Fibroblast of lung (primary cell): ENCODE data around the gene HLF. TPM values are rescaled to one million over a fixed set of nuclear protein-coding genes. Genes with fewer than 3 reads are reported as not detected.

Experiments
- DNase-seq, 2 donors: peaks; one replicate each; pipeline versions ENCODE4 v3.0.0 to v3.0.0-alpha.2; 2010; ENCODE audit warnings: low read depth in 2 of 2
- H2AFZ ChIP-seq: 2 replicates; pipeline ENCODE4 v1.5.1; 2012; ENCODE audit warnings: low read length, control low read depth, inconsistent platforms
- H3K27ac ChIP-seq: 2 replicates; pipeline ENCODE4 v1.5.1; 2011; ENCODE audit warnings: low read length, control low read depth; ENCODE audit not compliant: insufficient read depth
- H3K27me3 ChIP-seq: 2 replicates; pipeline ENCODE4 v1.5.1; 2011; ENCODE audit warnings: mild to moderate bottlenecking, low read length; ENCODE audit not compliant: control insufficient read depth, insufficient read depth
- H3K36me3 ChIP-seq: 2 replicates; pipeline ENCODE4 v1.5.1; 2011; ENCODE audit warnings: low read length; ENCODE audit not compliant: control insufficient read depth, insufficient read depth
- H3K4me1 ChIP-seq: 2 replicates; pipeline ENCODE4 v1.5.1; 2011; ENCODE audit warnings: low read length; ENCODE audit not compliant: control insufficient read depth, insufficient read depth; ENCODE audit errors: extremely low read depth
- H3K4me2 ChIP-seq: 2 replicates; pipeline ENCODE4 v1.5.1; 2011; ENCODE audit warnings: low read length, control low read depth; ENCODE audit not compliant: insufficient read depth; ENCODE audit errors: extremely low read depth
- H3K4me3 ChIP-seq, 4 experiments: fragments of 200-600 bp in 1 of 4; sonication (generic) in 1 of 4; replicated peaks in 1 of 4; 2 replicates each; pipeline ENCODE4 v1.5.1; 2011 to 2016; ENCODE audit warnings: low read length in 4 of 4, low read depth in 3 of 4, mild to moderate bottlenecking in 3 of 4, control low read depth in 2 of 4, inconsistent platforms in 1 of 4, mixed read lengths in 1 of 4; ENCODE audit not compliant: insufficient read depth in 1 of 4; ENCODE audit errors: control extremely low read depth in 1 of 4
- H3K79me2 ChIP-seq: 2 replicates; pipeline ENCODE4 v1.5.1; 2012; ENCODE audit warnings: mild to moderate bottlenecking, low read length, inconsistent platforms; ENCODE audit not compliant: control insufficient read depth, insufficient read depth
- H3K9ac ChIP-seq: 2 replicates; pipeline ENCODE4 v1.5.1; 2011; ENCODE audit warnings: mild to moderate bottlenecking, low read length, control low read depth; ENCODE audit not compliant: insufficient read depth
- H3K9me3 ChIP-seq: 2 replicates; pipeline ENCODE4 v1.5.1; 2012; ENCODE audit warnings: low read depth, low read length; ENCODE audit not compliant: control insufficient read depth, insufficient read depth
- H4K20me1 ChIP-seq: 2 replicates; pipeline ENCODE4 v1.5.1; 2011; ENCODE audit warnings: low read length; ENCODE audit not compliant: control insufficient read depth, insufficient read depth; ENCODE audit errors: extremely low read depth
- CTCF ChIP-seq, 2 donors: IDR thresholded peaks in 1 of 2; conservative IDR thresholded peaks in 1 of 2; 1 replicate in 1 of 2; 2 replicates in 1 of 2; pipeline ENCODE4 v1.5.1; 2011 to 2012; ENCODE audit warnings: low read length in 2 of 2, control low read depth in 1 of 2, inconsistent platforms in 1 of 2, low read depth in 1 of 2, mild to moderate bottlenecking in 1 of 2
- EZH2 ChIP-seq: IDR thresholded peaks from 2 replicates; pipeline ENCODE4 v1.5.1; 2012; ENCODE audit warnings: low read length, control low read depth, mild to moderate bottlenecking; ENCODE audit errors: missing control alignments
- polyA plus RNA-seq, 2 donors: library from polyadenylated mRNA; depleted of rRNA in 1 of 2; stranded (reverse) in 1 of 2; unstranded in 1 of 2; fragments of >200 nt; gene quantifications; 2 replicates each; pipeline ENCODE4 v1.2.1, GENCODE V29; 2011 to 2012; ENCODE audit warnings: missing spikeins in 1 of 2
- total RNA-seq: library from RNA; depleted of rRNA; stranded (reverse); fragments of >200 nt; gene quantifications from 2 replicates; pipeline ENCODE4 v1.2.1, GENCODE V29; 2014

HLF gene
- total and polyA plus RNA-seq, 2 donors (not counting 1 experiment from before 2014, with no cell fraction given): 0.17 to 0.69 TPM

GRCh38 chr17:55258578-55259135 is 6.1 kb upstream of the HLF start:
- Histone ChIP-seq H2AFZ (no peak overlapping the region), H3K27me3 (peaks cover 19% of the 10 kb centered on the region), H3K4me2 (no peak overlapping the region), H3K9me3 (no peaks in the 10 kb centered on the region), H3K4me1 (no peaks in the 10 kb centered on the region), H4K20me1 (no peaks in the 10 kb centered on the region), H3K36me3 (no peaks in the 10 kb centered on the region), H3K9ac (no peak overlapping the region), H3K27ac (no peak overlapping the region), H3K4me3 (no peak overlapping the region), H3K79me2 (no peaks in the 10 kb centered on the region)
- no peak for DNase-seq
- TF ChIP-seq CTCF (conservative IDR thresholded peaks at IDR 0.05 in 1 of 2, IDR thresholded peaks at IDR 0.05 in 1 of 2; ENCODE audit: low read depth in 1 of 2, low read length in 2 of 2): no peak
- no peak for TF ChIP-seq EZH2

GRCh38 chr17:55259684-55260111 is 5.1 kb upstream of the HLF start:
- H4K20me1 ChIP-seq: no peaks in the 10 kb centered on the region
- H3K36me3 ChIP-seq: no peaks in the 10 kb centered on the region
- no peak overlapping the region for H3K9ac ChIP-seq
- no peak overlapping the region for H3K27ac ChIP-seq
- H3K4me2 ChIP-seq: no peak overlapping the region
- no peak overlapping the region for H2AFZ ChIP-seq
- no peaks in the 10 kb centered on the region for H3K9me3 ChIP-seq
- peaks cover 27% of the 10 kb centered on the region for H3K27me3 ChIP-seq
- no peak overlapping the region for H3K4me3 ChIP-seq
- no peak for DNase-seq
- no peaks in the 10 kb centered on the region for H3K79me2 ChIP-seq
- no peak for TF ChIP-seq CTCF (conservative IDR thresholded peaks at IDR 0.05 in 1 of 2, IDR thresholded peaks at IDR 0.05 in 1 of 2; ENCODE audit: low read depth in 1 of 2, low read length in 2 of 2)
- no peak for TF ChIP-seq EZH2
- H3K4me1 ChIP-seq: no peaks in the 10 kb centered on the region

- Histone ChIP-seq H3K27ac (no peak overlapping the region), H3K4me1 (no peaks in the 10 kb centered on the region), H3K9ac (no peak overlapping the region), H3K36me3 (no peaks in the 10 kb centered on the region), H3K27me3 (peaks cover 35% of the 10 kb centered on the region), H3K4me3 (no peak overlapping the region), H4K20me1 (no peaks in the 10 kb centered on the region), H3K4me2 (no peak overlapping the region), H3K79me2 (no peaks in the 10 kb centered on the region), H2AFZ (no peak overlapping the region), H3K9me3 (no peaks in the 10 kb centered on the region)
- DNase-seq: no peak
- no peak for TF ChIP-seq EZH2
- no peak for TF ChIP-seq CTCF (conservative IDR thresholded peaks at IDR 0.05 in 1 of 2, IDR thresholded peaks at IDR 0.05 in 1 of 2; ENCODE audit: low read depth in 1 of 2, low read length in 2 of 2)
Measured at GRCh38 chr17:55261311-55261710, 3.4 kb upstream of the HLF start.
